Endothelial cell of umbilical vein (primary cell): ENCODE results near the gene CD276. TPM values are rescaled to one million over a fixed set of nuclear protein-coding genes. Genes with fewer than 3 reads are reported as not detected.

Experiments used
- BruUV-seq: library from RNA; stranded (reverse); fragments of 400-500 nt; replicated peaks from 2 replicates; lab custom pipeline; 2021; lab: Mats Ljungman, UMichigan
- CTCF ChIA-PET: fragments of 300-600, 350-600 bp; sonication (Branson Sonifier 250); formaldehyde crosslinking; loops from one replicate; lab custom pipeline; 2021; ENCODE audit warnings: antibody characterized with exemption, inconsistent platforms; lab: Charles Lee
- POLR2A ChIA-PET: fragments of 300-600, 350-600 bp; sonication (Branson Sonifier 250); formaldehyde crosslinking; loops from one replicate; lab custom pipeline; 2021; ENCODE audit warnings: antibody characterized with exemption, inconsistent platforms; lab: Charles Lee
- DNase-seq: peaks from one replicate; pipeline ENCODE4 v3.0.0-alpha.2; 2011; ENCODE audit warnings: low read depth, low spot score
- FAIRE-seq: peaks from 2 replicates; lab custom pipeline; 2011; peaks lifted over from hg19 to GRCh38; lab: Jason Lieb, UNC
- H2AFZ ChIP-seq: 2 replicates; pipeline ENCODE4 v1.6.0; 2012; ENCODE audit warnings: low read depth, low read length, control low read depth, inconsistent platforms
- H3K27ac ChIP-seq: 2 replicates; pipeline ENCODE4 v1.5.1; 2011; ENCODE audit warnings: low read depth, mild to moderate bottlenecking, control low read depth, low read length, moderate library complexity; ENCODE audit not compliant: insufficient read depth
- H3K27me3 ChIP-seq, 2 experiments: 2 replicates each; pipeline versions ENCODE4 v1.6.0 to v1.6.1; 2011; ENCODE audit warnings: low read length in 2 of 2, mixed read lengths in 1 of 2; ENCODE audit not compliant: control insufficient read depth in 2 of 2, insufficient read depth in 2 of 2
- H3K36me3 ChIP-seq, 2 experiments: 2 replicates in 1 of 2; 3 replicates in 1 of 2; pipeline ENCODE4 v1.5.1; 2011; ENCODE audit warnings: low read length in 2 of 2, mild to moderate bottlenecking in 1 of 2, moderate library complexity in 1 of 2; ENCODE audit not compliant: control insufficient read depth in 2 of 2, insufficient read depth in 2 of 2; ENCODE audit errors: extremely low read depth in 1 of 2
- H3K4me1 ChIP-seq: 3 replicates; pipeline ENCODE4 v1.5.1; 2011; ENCODE audit warnings: mild to moderate bottlenecking, low read length; ENCODE audit not compliant: control insufficient read depth, insufficient read depth; ENCODE audit errors: extremely low read depth
- H3K4me2 ChIP-seq: 2 replicates; pipeline ENCODE4 v1.6.1; 2011; ENCODE audit warnings: low read length, control low read depth, mixed read lengths; ENCODE audit not compliant: insufficient read depth
- H3K4me3 ChIP-seq, 3 experiments: fragments of 200-600 bp in 1 of 3; sonication (generic), shearing (Covaris generic) in 1 of 3; replicated peaks in 1 of 3; 2 replicates each; pipeline ENCODE4 v1.5.1; 2011 to 2016; ENCODE audit warnings: control low read depth in 3 of 3, low read length in 3 of 3, mild to moderate bottlenecking in 2 of 3, inconsistent platforms in 1 of 3, low read depth in 1 of 3, moderate library complexity in 1 of 3; ENCODE audit not compliant: insufficient read depth in 1 of 3
- H3K79me2 ChIP-seq: 2 replicates; pipeline ENCODE4 v1.6.0; 2012; ENCODE audit warnings: low read length, inconsistent platforms; ENCODE audit not compliant: control insufficient read depth, insufficient read depth
- H3K9ac ChIP-seq: replicated peaks from 2 replicates; pipeline ENCODE3; 2011; ENCODE audit warnings: low read length, control low read depth; ENCODE audit not compliant: insufficient read depth; ENCODE audit errors: extremely low read depth
- H3K9me1 ChIP-seq: replicated peaks from 3 replicates; pipeline ENCODE4 v1.6.0; 2011; ENCODE audit warnings: mild to moderate bottlenecking, low read length; ENCODE audit not compliant: control insufficient read depth, insufficient read depth; ENCODE audit errors: extremely low read depth
- H3K9me3 ChIP-seq: replicated peaks from 2 replicates; pipeline ENCODE4 v1.5.1; 2012; ENCODE audit warnings: low read length, inconsistent platforms; ENCODE audit not compliant: control insufficient read depth, insufficient read depth
- H4K20me1 ChIP-seq: replicated peaks from 2 replicates; pipeline ENCODE3; 2011; ENCODE audit warnings: mild to moderate bottlenecking, low read length; ENCODE audit not compliant: control insufficient read depth, insufficient read depth; ENCODE audit errors: extremely low read depth
- CTCF ChIP-seq, 2 donors: IDR thresholded peaks; 1 replicate in 1 of 2; 2 replicates in 1 of 2; pipeline ENCODE4 v1.5.1; 2011; ENCODE audit warnings: low read length in 2 of 2, mild to moderate bottlenecking in 2 of 2, moderate library complexity in 2 of 2, control low read depth in 1 of 2, inconsistent platforms in 1 of 2, low read depth in 1 of 2; ENCODE audit not compliant: insufficient read depth in 1 of 2; ENCODE audit errors: extremely low read depth in 1 of 2
- EZH2 ChIP-seq: IDR thresholded peaks from 2 replicates; pipeline ENCODE4 v1.6.1; 2012; ENCODE audit warnings: borderline replicate concordance, low read depth, mild to moderate bottlenecking, moderate library complexity, low read length, inconsistent platforms; ENCODE audit not compliant: severe bottlenecking
- FOS ChIP-seq: IDR thresholded peaks from 2 replicates; pipeline ENCODE4 v1.6.1; 2011; ENCODE audit warnings: mild to moderate bottlenecking, low read length, moderate library complexity, borderline replicate concordance; ENCODE audit not compliant: insufficient read depth
- JUN ChIP-seq: IDR thresholded peaks from 2 replicates; pipeline ENCODE4 v1.6.1; 2011; ENCODE audit warnings: borderline replicate concordance, low read depth; ENCODE audit not compliant: insufficient read length, insufficient read depth
- MAX ChIP-seq: IDR thresholded peaks from 2 replicates; pipeline ENCODE4 v1.6.1; 2011; ENCODE audit not compliant: insufficient read depth, insufficient read length
- POLR2A ChIP-seq: IDR thresholded peaks from 2 replicates; pipeline ENCODE4 v1.6.1; 2012; ENCODE audit warnings: low read depth, mild to moderate bottlenecking, control low read depth, low read length
- POLR2AphosphoS5 ChIP-seq: IDR thresholded peaks from 2 replicates; pipeline ENCODE4 v1.6.1; 2012; ENCODE audit warnings: low read depth, mild to moderate bottlenecking, control low read depth, low read length, moderate library complexity; ENCODE audit not compliant: insufficient read depth
- dilution Hi-C: fragments of 300-500 bp; cut with MboI; formaldehyde crosslinking; loops from one replicate; pipeline ENCODE4 v1.15.0; 2019; ENCODE audit warnings: low sequenced_read_pairs; ENCODE audit not compliant: extremely low pct_ligation_motif_present
- intact Hi-C: fragments of 100-400 bp; cut with micrococcal nuclease; formaldehyde crosslinking; loops from one replicate; pipeline ENCODE4 v1.10.0; 2022
- polyA plus RNA-seq, 4 experiments: library from polyadenylated mRNA; depleted of rRNA in 3 of 4; stranded (reverse) in 3 of 4; unstranded in 1 of 4; fragments of >200 nt; gene quantifications; 2 replicates each; pipeline versions ENCODE4 v1.2.1 to v1.2.3, GENCODE V29; 2011 to 2012; ENCODE audit warnings: missing spikeins in 1 of 4
- total RNA-seq: library from RNA; stranded (reverse); gene quantifications from 2 replicates; pipeline ENCODE4 v1.2.3, GENCODE V29; 2021

Gene CD276
- total and polyA plus RNA-seq, 2 donors (not counting 3 experiments of a cell fraction or from before 2014, with no cell fraction given) = 73.6 to 85.7 TPM

- no peaks in the 10 kb centered on the region for H3K36me3 ChIP-seq
- FAIRE-seq = no peak
- H3K9me3 ChIP-seq = no peaks in the 10 kb centered on the region
- intact Hi-C loops (no loop called here), dilution Hi-C loops (no loop called here)
- H3K27ac ChIP-seq = no peak overlapping the region
- no peak for DNase-seq
- no peaks in the 10 kb centered on the region for H3K79me2 ChIP-seq
- no peaks in the 10 kb centered on the region for H3K9me1 ChIP-seq
- no peak overlapping the region for H3K4me3 ChIP-seq
- no peaks in the 10 kb centered on the region for H4K20me1 ChIP-seq
- H3K4me2 ChIP-seq = no peak overlapping the region
- H2AFZ ChIP-seq = no peak overlapping the region
- ChIA-PET POLR2A (no interaction called here), CTCF (no interaction called here)
- H3K9ac ChIP-seq = no peak overlapping the region
- H3K27me3 ChIP-seq = peaks cover 24 to 34% of the 10 kb centered on the region in 2 experiments
- H3K4me1 ChIP-seq = no peaks in the 10 kb centered on the region
- TF ChIP-seq POLR2AphosphoS5 = no peak
- TF ChIP-seq FOS = no peak
- TF ChIP-seq EZH2 = no peak
- TF ChIP-seq MAX = no peak
- no peak for TF ChIP-seq CTCF (IDR thresholded peaks at IDR 0.05; ENCODE audit: extremely low read depth in 1 of 2, insufficient read depth in 1 of 2, low read depth in 1 of 2, low read length in 2 of 2)
- no peak for TF ChIP-seq POLR2A
- no peak for TF ChIP-seq JUN
- no TSS peak for BruUV-seq
Observed at GRCh38 chr15:73750438-73750837, 66.3 kb downstream of the CD276 start.
